K562 (cell line): ENCODE measurements around the gene ESD. TPM values are rescaled to one million over a fixed set of nuclear protein-coding genes. Genes with fewer than 3 reads are reported as not detected.
A peak's percentile ranks its signal among the peaks of the same experiment; 100 is the strongest.

Source experiments
- ASH1L ChIP-seq: fragments of 450-650 bp; IDR thresholded peaks from 2 replicates; pipeline ENCODE4 v1.6.1; 2018; ENCODE audit warnings: borderline replicate concordance, mild to moderate bottlenecking, low read depth; ENCODE audit not compliant: partially characterized antibody
- FOXM1 ChIP-seq, 2 experiments: fragments of 450-650 bp in 1 of 2; sonication (generic) in 1 of 2; formaldehyde crosslinking in 1 of 2; IDR thresholded peaks; 2 replicates each; pipeline versions ENCODE4 v1.6.1 to v1.9.0; 2017 to 2022; ENCODE audit warnings: low read depth in 2 of 2, mild to moderate bottlenecking in 2 of 2, missing genetic modification reagents in 1 of 2, moderate library complexity in 1 of 2
- KAT8 ChIP-seq: fragments of 450-650 bp; IDR thresholded peaks from 2 replicates; pipeline ENCODE4 v1.6.1; 2016; ENCODE audit warnings: low read depth, mild to moderate bottlenecking
- MEIS2 ChIP-seq: fragments of 450-650 bp; IDR thresholded peaks from 2 replicates; pipeline ENCODE4 v1.6.1; 2014; ENCODE audit warnings: mild to moderate bottlenecking; ENCODE audit not compliant: partially characterized antibody
- MYNN ChIP-seq, 2 experiments: sonication (generic); formaldehyde crosslinking in 1 of 2; IDR thresholded peaks; 2 replicates each; pipeline versions ENCODE4 v1.5.0 to v1.6.1; 2016 to 2020; ENCODE audit warnings: antibody characterized with exemption in 1 of 2, missing genetic modification reagents in 1 of 2
- OTX1 ChIP-seq: fragments of 450-650 bp; formaldehyde crosslinking; IDR thresholded peaks from 2 replicates; pipeline ENCODE4 v1.4.0; 2022; ENCODE audit warnings: mild to moderate bottlenecking
- PHB ChIP-seq: fragments of 250-450 bp; sonication (Bioruptor Pico); IDR thresholded peaks from 2 replicates; pipeline ENCODE4 v1.5.0; 2021
- POLR2AphosphoS2 ChIP-seq: IDR thresholded peaks from 2 replicates; pipeline ENCODE4 v1.6.1; 2012; ENCODE audit warnings: low read length, improper control_type of control experiment
- RAD51 ChIP-seq: fragments of 450-650 bp; IDR thresholded peaks from 2 replicates; pipeline ENCODE4 v1.7.1; 2016; ENCODE audit warnings: low read depth, mild to moderate bottlenecking, borderline replicate concordance
- RBM25 ChIP-seq: fragments of 200-400 bp; formaldehyde crosslinking; IDR thresholded peaks from 2 replicates; pipeline ENCODE4 v1.6.1; 2018; ENCODE audit warnings: low read length, low read depth, moderate library complexity; ENCODE audit not compliant: severe bottlenecking
- THRAP3 ChIP-seq: fragments of 450-650 bp; IDR thresholded peaks from 2 replicates; pipeline ENCODE4 v1.6.1; 2016; ENCODE audit warnings: mild to moderate bottlenecking, inconsistent platforms, borderline replicate concordance
- ZBTB7A ChIP-seq: IDR thresholded peaks from 2 replicates; pipeline ENCODE4 v1.6.1; 2011; ENCODE audit warnings: low read depth, mild to moderate bottlenecking, low read length, moderate library complexity, borderline replicate concordance; ENCODE audit not compliant: control insufficient read depth
- ZNF41 ChIP-seq: fragments of 250-450 bp; sonication (Bioruptor Pico); conservative IDR thresholded peaks from 2 replicates; pipeline ENCODE4 v1.4.0; 2020; ENCODE audit warnings: mild to moderate bottlenecking
- ZNF696 ChIP-seq: fragments of 250-450 bp; sonication (Bioruptor Pico); conservative IDR thresholded peaks from 2 replicates; pipeline ENCODE4 v1.4.0; 2020; ENCODE audit warnings: mild to moderate bottlenecking, moderate library complexity
- ZNF699 ChIP-seq: fragments of 250-450 bp; sonication (Bioruptor Pico); IDR thresholded peaks from 2 replicates; pipeline ENCODE4 v1.8.0; 2021; ENCODE audit warnings: mild to moderate bottlenecking, moderate library complexity; ENCODE audit not compliant: insufficient replicate concordance
- ZNF707 ChIP-seq: fragments of 250-450 bp; sonication (Bioruptor Pico); conservative IDR thresholded peaks from 2 replicates; pipeline ENCODE4 v1.8.0; 2022; ENCODE audit warnings: inconsistent platforms, mild to moderate bottlenecking, moderate library complexity
- ZNF76 ChIP-seq: fragments of 250-450 bp; sonication (Bioruptor Pico); IDR thresholded peaks from 2 replicates; pipeline ENCODE4 v1.4.0; 2020; ENCODE audit warnings: mild to moderate bottlenecking, moderate library complexity, borderline replicate concordance
- polyA plus RNA-seq, 8 experiments: library from polyadenylated mRNA; depleted of rRNA in 4 of 8; stranded (reverse) in 5 of 8; unstranded in 3 of 8; fragments of >200 nt; fragmentation: Nextera tagmentation in 2 of 8; fragmentation: Illumina TruSeq in 1 of 8; extraction: Ambion mirVana in 2 of 8; extraction: Trizol in 1 of 8; gene quantifications; 2 replicates each; pipeline versions ENCODE4 v1.2.1 to v1.2.3, GENCODE V29; 2011 to 2014; ENCODE audit warnings: inconsistent platforms in 1 of 8, missing spikeins in 1 of 8
- total RNA-seq, 7 experiments: library from RNA; depleted of rRNA in 6 of 7; stranded (reverse); fragments of >200 nt in 6 of 7; fragmentation: Illumina TruSeq in 2 of 7; extraction: Trizol in 2 of 7; gene quantifications; 2 replicates each; pipeline versions ENCODE4 v1.2.1 to v1.2.3, GENCODE V29; 2011 to 2021; ENCODE audit warnings: low replicate concordance in 1 of 7
- TF ChIP-seq, protein P1 (sequence below), 2 experiments: fragments of 450-650 bp in 1 of 2; sonication (generic) in 1 of 2; formaldehyde crosslinking in 1 of 2; IDR thresholded peaks; 2 replicates each; pipeline versions ENCODE4 v1.7.1 to v1.9.0; 2016 to 2022; ENCODE audit warnings: inconsistent platforms in 1 of 2, mild to moderate bottlenecking in 1 of 2, missing genetic modification reagents in 1 of 2

The ESD gene
- total and polyA plus RNA-seq, 9 of the 15 experiments (the other 6 are each of a cell fraction or from before 2014, with no cell fraction given): 88.9 to 402 (median 232) TPM

DNA sequence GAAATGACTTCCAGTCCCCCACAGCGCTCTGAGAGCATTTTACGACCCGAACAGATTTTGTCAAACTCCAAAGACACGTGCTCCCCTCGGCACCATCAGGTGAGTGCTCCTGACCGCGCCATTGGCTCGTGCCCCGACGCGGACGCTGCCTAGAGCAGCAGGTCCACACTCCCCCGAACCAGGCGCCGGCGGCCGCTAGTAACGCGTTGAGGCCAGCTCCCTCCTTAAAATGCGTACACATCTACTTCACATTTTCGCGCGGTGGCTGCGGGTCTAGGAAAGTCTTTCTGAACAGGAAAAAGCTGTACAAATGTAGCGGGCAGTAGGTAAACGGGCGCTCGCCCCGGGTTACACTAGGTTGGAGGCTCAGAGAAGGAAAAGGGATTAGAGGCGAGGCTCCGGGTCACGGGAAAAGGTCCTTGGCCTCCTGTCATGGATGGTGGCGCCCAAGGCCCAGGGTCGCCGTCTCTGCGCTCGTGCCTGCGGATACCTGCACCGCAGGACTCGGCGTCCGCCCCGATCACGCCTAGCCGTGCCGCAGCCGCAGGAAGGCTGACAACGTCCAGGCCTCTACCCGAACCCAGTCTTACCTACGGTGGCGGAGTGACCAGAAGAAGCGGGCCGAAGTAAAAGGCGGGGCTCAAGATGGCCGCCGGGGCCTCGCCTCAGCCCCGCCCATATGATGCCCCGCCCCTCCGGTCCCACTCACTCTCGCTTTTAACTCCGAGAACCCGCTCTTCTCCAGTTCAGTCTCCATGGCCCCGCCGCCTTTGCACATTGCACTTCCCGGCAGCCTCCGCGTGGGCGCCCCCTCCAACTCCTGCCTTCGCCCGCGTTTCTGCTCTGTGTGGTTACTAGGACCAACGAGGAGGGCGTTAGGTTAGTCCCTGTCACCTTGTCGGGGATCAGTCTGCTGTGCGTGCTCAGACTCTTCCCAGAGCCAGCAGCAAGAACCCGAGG is at the start of gene ESD (continued):
- TF ChIP-seq ZNF707 (CRISPR knock-in tag) (no peak), ZNF76 (CRISPR knock-in tag) (no peak), MEIS2 (no peak), OTX1 (no peak), ZNF699 (CRISPR knock-in tag) (no peak), MYNN (IDR thresholded peaks at IDR 0.05) (no peak), MYNN (CRISPR knock-in tag; IDR thresholded peaks at IDR 0.05) (no peak), POLR2AphosphoS2 (no peak), ZBTB7A (no peak), RBM25 (no peak), RAD51 (peak; percentile 61; the same call in 1 of the 2 replicates), KAT8 (no peak), ZNF696 (no peak), ASH1L (no peak), ZNF41 (CRISPR knock-in tag) (no peak; the same call in 1 of the 2 replicates), THRAP3 (no peak), PHB (CRISPR knock-in tag) (no peak), FOXM1 (IDR thresholded peaks at IDR 0.05; ENCODE audit: low read depth) (no peak), FOXM1 (CRISPR knock-in tag; IDR thresholded peaks at IDR 0.05; ENCODE audit: low read depth) (no peak)
- TF ChIP-seq, protein P1, sequence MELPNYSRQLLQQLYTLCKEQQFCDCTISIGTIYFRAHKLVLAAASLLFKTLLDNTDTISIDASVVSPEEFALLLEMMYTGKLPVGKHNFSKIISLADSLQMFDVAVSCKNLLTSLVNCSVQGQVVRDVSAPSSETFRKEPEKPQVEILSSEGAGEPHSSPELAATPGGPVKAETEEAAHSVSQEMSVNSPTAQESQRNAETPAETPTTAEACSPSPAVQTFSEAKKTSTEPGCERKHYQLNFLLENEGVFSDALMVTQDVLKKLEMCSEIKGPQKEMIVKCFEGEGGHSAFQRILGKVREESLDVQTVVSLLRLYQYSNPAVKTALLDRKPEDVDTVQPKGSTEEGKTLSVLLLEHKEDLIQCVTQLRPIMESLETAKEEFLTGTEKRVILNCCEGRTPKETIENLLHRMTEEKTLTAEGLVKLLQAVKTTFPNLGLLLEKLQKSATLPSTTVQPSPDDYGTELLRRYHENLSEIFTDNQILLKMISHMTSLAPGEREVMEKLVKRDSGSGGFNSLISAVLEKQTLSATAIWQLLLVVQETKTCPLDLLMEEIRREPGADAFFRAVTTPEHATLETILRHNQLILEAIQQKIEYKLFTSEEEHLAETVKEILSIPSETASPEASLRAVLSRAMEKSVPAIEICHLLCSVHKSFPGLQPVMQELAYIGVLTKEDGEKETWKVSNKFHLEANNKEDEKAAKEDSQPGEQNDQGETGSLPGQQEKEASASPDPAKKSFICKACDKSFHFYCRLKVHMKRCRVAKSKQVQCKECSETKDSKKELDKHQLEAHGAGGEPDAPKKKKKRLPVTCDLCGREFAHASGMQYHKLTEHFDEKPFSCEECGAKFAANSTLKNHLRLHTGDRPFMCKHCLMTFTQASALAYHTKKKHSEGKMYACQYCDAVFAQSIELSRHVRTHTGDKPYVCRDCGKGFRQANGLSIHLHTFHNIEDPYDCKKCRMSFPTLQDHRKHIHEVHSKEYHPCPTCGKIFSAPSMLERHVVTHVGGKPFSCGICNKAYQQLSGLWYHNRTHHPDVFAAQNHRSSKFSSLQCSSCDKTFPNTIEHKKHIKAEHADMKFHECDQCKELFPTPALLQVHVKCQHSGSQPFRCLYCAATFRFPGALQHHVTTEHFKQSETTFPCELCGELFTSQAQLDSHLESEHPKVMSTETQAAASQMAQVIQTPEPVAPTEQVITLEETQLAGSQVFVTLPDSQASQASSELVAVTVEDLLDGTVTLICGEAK (IDR thresholded peaks at IDR 0.05): no peak
- TF ChIP-seq, protein P1 (CRISPR knock-in tag; IDR thresholded peaks at IDR 0.05): no peak
